Parathyroid adenoma (tissue), 2 donors: ENCODE data around the gene COMT.

Experiments used
- H2AFZ ChIP-seq: fragments of 300-600 bp; sonication (generic); one replicate; pipeline ENCODE4 v1.7.0; 2017; ENCODE audit warnings: antibody characterized with exemption, mild to moderate bottlenecking
- H3K27ac ChIP-seq: fragments of 300-600 bp; sonication (generic); one replicate; pipeline ENCODE4 v1.7.0; 2017
- H3K27me3 ChIP-seq: fragments of 300-600 bp; sonication (generic); one replicate; pipeline ENCODE4 v1.7.0; 2017; ENCODE audit warnings: low read length; ENCODE audit not compliant: control insufficient read depth, insufficient read depth
- H3K36me3 ChIP-seq: fragments of 300-600 bp; sonication (generic); one replicate; pipeline ENCODE4 v1.7.0; 2017; ENCODE audit warnings: low read length; ENCODE audit not compliant: control insufficient read depth, insufficient read depth
- H3K4me1 ChIP-seq: fragments of 300-600 bp; sonication (generic); one replicate; pipeline ENCODE4 v1.7.0; 2017; ENCODE audit warnings: control low read depth
- H3K4me2 ChIP-seq: fragments of 300-600 bp; sonication (generic); one replicate; pipeline ENCODE4 v1.7.0; 2017; ENCODE audit warnings: low read length
- H3K4me3 ChIP-seq: fragments of 300-600 bp; sonication (generic); one replicate; pipeline ENCODE4 v1.7.0; 2017; ENCODE audit warnings: low read depth, low read length
- H3K79me2 ChIP-seq: fragments of 300-600 bp; sonication (generic); one replicate; pipeline ENCODE4 v1.7.0; 2017; ENCODE audit warnings: control low read depth
- H3K9ac ChIP-seq: fragments of 300-600 bp; sonication (generic); one replicate; pipeline ENCODE4 v1.7.0; 2017; ENCODE audit warnings: mild to moderate bottlenecking
- H3K9me3 ChIP-seq: fragments of 300-600 bp; sonication (generic); one replicate; pipeline ENCODE4 v1.7.0; 2017; ENCODE audit warnings: low read length; ENCODE audit not compliant: control insufficient read depth
- TF ChIP-seq, protein P1 (sequence below): fragments of 300-600 bp; sonication (generic); IDR thresholded peaks from one replicate; pipeline ENCODE4 v1.7.0; 2017; ENCODE audit warnings: antibody characterized with exemption, mild to moderate bottlenecking
- donor health status: primary hyperparathyroidism.

COMT gene

DNA sequence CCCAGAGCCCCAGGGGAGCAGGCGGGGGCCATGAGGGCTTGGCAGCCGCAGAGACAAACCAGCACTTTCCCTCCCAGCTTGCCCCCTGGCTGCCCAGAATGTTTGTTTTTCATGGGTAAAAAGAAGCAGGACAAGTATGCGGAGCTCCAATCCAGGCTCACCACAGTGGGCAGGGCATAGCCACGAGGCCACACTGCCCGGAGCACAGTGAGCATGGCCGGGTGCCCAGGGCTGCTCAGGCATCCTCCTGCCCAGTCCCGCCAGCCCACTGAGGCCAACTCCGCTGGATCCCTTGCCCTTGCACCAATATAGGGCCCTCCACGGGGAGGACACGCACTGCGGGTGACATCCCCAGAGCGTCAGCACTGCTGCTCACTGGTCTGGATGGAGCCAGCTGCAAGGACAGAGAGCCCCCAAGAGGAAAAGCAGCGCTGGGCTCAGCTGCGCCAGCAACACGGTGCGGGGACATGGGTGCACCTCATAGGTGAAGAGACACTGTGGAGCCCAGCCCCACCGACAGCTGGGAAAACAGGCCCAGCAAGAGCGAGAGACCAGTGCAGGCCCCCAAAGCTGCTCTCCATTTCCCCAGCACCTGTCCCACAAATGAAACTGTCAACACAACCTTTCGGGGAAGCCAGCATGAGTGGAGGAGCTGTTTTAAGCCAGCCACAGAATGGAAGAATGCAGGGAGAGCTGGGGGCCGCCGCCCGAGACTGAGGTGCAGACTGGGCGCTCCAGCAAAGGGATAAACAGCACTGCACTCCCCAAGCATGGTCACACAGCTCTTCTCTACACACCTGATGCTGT, 50.3 kb downstream of the COMT start:
- Histone ChIP-seq H3K4me1 (no peaks in the 10 kb centered on the region), H2AFZ (no peak overlapping the region), H3K9ac (no peak overlapping the region), H3K4me2 (no peak overlapping the region), H3K27me3 (no peaks in the 10 kb centered on the region), H3K4me3 (no peak overlapping the region), H3K79me2 (no peaks in the 10 kb centered on the region), H3K36me3 (no peaks in the 10 kb centered on the region), H3K9me3 (no peaks in the 10 kb centered on the region), H3K27ac (no peak overlapping the region)
- TF ChIP-seq, protein P1, sequence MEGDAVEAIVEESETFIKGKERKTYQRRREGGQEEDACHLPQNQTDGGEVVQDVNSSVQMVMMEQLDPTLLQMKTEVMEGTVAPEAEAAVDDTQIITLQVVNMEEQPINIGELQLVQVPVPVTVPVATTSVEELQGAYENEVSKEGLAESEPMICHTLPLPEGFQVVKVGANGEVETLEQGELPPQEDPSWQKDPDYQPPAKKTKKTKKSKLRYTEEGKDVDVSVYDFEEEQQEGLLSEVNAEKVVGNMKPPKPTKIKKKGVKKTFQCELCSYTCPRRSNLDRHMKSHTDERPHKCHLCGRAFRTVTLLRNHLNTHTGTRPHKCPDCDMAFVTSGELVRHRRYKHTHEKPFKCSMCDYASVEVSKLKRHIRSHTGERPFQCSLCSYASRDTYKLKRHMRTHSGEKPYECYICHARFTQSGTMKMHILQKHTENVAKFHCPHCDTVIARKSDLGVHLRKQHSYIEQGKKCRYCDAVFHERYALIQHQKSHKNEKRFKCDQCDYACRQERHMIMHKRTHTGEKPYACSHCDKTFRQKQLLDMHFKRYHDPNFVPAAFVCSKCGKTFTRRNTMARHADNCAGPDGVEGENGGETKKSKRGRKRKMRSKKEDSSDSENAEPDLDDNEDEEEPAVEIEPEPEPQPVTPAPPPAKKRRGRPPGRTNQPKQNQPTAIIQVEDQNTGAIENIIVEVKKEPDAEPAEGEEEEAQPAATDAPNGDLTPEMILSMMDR, result no peak

DNA sequence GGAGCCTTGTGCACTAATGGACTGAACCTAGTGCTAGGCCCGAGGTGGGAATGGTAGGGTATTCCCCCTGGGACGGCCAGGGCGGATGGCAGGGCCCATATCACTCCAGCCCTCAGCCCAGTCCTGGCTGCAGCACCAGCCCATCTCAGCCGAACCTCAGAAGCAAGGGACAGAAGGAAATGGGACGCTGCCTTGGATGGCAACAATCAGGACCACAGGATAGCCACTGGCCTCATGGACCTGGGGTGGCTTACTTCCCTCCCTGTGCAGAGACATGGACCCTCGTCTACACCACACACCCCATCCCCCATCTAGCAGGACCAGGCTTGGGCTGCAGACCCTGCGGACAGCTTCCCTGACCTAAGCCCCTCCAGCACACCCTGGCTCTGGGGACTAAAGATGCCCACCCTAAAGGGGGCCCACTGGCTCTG, 50.9 kb downstream of the COMT start:
- Histone ChIP-seq H3K79me2 (no peaks in the 10 kb centered on the region), H3K9me3 (no peaks in the 10 kb centered on the region), H3K36me3 (no peaks in the 10 kb centered on the region), H3K27me3 (no peaks in the 10 kb centered on the region), H3K27ac (no peak overlapping the region), H3K4me2 (no peak overlapping the region), H3K4me1 (no peaks in the 10 kb centered on the region), H3K4me3 (no peak overlapping the region), H2AFZ (no peak overlapping the region), H3K9ac (no peak overlapping the region)
- TF ChIP-seq, protein P1, result no peak

DNA sequence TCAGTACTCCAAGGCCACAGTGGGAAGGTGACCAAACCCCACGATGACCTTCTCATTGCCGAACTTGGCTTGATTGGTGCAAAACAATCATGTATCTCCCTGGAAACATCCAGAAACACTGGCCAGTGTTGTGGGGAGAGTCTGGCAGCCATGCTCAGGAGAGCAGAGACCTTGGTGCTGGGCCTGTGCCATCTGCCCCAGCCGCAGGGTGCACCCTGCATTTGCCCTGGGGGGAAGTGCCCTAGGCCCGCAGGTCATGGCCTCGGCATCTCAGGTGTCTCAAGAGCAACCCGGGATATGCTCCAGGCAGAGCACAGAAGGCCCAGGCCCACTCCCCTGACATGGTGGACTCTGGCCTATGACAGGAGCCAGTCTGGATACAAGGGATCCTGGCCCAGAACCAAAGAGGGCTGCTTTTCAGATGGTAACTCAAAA, 51.4 kb downstream of the COMT start:
- Histone ChIP-seq H3K4me3 (no peak overlapping the region), H3K4me1 (no peaks in the 10 kb centered on the region), H3K27ac (no peak overlapping the region), H3K4me2 (no peak overlapping the region), H3K36me3 (no peaks in the 10 kb centered on the region), H3K27me3 (no peaks in the 10 kb centered on the region), H3K9ac (no peak overlapping the region), H2AFZ (no peak overlapping the region), H3K9me3 (no peaks in the 10 kb centered on the region), H3K79me2 (no peaks in the 10 kb centered on the region)
- TF ChIP-seq, protein P1, result no peak

DNA sequence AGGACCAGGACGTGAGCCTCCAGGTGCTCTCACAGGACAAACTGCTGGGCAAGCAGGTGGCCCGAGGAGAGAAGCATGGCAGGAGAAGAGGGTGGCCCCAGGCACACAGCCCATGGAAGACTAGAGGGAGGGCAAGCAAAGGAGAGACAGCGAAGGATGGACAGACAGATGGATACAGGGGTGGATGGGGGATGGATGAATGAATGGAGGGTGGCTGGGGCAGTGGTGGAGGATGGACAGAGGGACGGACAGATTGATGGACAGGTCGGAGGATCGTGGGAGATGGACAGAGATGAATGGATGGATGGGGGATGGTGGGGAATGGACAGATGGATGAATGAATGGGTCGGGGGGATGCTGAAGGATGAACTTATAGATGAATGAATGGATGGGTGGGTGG, 52.4 kb downstream of the COMT start:
- Histone ChIP-seq H3K9ac (no peak overlapping the region), H3K27me3 (no peaks in the 10 kb centered on the region)
- TF ChIP-seq, protein P1, result no peak

More for the DNA sequence above, 52.4 kb downstream of the COMT start:
- no peak overlapping the region for H3K4me3 ChIP-seq
- no peaks in the 10 kb centered on the region for H3K9me3 ChIP-seq
- no peaks in the 10 kb centered on the region for H3K36me3 ChIP-seq
- no peak overlapping the region for H2AFZ ChIP-seq
- peaks cover 8% of the 10 kb centered on the region for H3K4me1 ChIP-seq
- H3K4me2 ChIP-seq, result no peak overlapping the region
- no peak overlapping the region for H3K27ac ChIP-seq
- no peaks in the 10 kb centered on the region for H3K79me2 ChIP-seq
